TTC549 (cell line): ENCODE measurements around the gene FGF19.

Source experiments
- FAIRE-seq: peaks from 2 replicates; lab custom pipeline; 2012; peaks lifted over from hg19 to GRCh38; lab: Jason Lieb, UNC

The FGF19 gene

DNA sequence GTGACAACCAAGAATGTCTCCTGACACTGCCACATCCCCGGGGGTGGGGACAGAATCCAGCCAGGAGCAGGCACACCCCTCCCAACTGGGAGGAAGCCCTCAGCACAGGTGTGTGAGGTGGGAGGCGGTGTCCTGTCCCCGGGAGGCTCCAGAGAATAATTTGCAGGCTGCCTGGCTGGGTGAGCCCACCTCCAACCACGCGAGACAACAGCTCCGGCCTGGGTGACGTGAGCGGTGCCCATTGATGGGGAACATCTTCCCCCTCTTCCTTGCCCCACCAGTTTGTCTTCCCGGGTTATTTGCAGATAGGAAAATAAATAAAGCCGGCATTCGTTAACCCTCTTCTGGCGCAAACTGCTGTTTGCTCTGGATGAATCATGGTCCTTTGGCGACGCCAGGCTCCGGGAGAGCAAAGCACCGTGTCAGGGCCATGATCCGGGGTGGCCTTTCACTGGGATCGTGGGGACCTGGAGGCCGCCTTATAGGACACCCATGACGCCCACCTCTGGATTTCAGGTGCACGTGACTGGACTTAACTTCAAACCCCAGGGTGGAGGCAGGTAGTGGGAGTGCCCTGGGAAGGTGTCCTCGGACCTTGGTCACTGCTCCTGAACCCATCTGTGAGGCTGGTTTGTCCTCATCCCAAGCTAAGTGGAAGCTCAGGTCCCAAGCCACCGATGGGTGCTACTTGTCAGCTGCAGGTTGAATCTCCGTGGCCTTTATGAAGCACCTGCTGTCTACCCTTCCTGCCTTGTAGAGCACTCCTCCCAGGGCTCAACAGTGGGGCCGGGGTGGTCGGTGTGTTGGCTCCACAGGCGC is 49.0 kb downstream of the FGF19 start:
- FAIRE-seq, result no peak

DNA sequence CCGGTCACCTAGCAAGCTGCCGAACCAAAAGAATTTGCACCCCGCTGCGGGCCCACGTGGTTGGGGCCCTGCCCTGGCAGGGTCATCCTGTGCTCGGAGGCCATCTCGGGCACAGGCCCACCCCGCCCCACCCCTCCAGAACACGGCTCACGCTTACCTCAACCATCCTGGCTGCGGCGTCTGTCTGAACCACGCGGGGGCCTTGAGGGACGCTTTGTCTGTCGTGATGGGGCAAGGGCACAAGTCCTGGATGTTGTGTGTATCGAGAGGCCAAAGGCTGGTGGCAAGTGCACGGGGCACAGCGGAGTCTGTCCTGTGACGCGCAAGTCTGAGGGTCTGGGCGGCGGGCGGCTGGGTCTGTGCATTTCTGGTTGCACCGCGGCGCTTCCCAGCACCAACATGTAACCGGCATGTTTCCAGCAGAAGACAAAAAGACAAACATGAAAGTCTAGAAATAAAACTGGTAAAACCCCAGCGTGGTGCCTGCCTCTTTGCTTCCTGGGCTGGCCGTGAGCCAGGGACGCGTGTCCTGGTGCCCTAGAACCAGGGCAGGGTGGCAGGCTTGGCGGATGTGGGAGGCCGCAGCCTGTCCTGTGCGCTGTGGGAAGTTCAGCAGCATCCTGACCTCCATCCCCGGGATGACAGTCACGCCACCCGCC is 49.7 kb downstream of the FGF19 start:
- no peak for FAIRE-seq

DNA sequence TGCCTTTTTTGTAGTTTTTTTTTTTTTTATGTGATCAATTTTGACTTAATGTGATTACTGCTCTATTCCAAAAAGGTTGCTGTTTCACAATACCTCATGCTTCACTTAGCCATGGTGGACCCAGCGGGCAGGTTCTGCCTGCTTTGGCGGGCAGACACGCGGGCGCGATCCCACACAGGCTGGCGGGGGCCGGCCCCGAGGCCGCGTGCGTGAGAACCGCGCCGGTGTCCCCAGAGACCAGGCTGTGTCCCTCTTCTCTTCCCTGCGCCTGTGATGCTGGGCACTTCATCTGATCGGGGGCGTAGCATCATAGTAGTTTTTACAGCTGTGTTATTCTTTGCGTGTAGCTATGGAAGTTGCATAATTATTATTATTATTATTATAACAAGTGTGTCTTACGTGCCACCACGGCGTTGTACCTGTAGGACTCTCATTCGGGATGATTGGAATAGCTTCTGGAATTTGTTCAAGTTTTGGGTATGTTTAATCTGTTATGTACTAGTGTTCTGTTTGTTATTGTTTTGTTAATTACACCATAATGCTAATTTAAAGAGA is 50.3 kb downstream of the FGF19 start:
- FAIRE-seq, result no peak

DNA sequence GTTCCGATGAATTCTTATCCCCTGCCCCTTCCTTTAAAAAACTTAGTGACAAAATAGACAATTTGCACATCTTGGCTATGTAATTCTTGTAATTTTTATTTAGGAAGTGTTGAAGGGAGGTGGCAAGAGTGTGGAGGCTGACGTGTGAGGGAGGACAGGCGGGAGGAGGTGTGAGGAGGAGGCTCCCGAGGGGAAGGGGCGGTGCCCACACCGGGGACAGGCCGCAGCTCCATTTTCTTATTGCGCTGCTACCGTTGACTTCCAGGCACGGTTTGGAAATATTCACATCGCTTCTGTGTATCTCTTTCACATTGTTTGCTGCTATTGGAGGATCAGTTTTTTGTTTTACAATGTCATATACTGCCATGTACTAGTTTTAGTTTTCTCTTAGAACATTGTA is 50.8 kb downstream of the FGF19 start:
- FAIRE-seq, result no peak

DNA sequence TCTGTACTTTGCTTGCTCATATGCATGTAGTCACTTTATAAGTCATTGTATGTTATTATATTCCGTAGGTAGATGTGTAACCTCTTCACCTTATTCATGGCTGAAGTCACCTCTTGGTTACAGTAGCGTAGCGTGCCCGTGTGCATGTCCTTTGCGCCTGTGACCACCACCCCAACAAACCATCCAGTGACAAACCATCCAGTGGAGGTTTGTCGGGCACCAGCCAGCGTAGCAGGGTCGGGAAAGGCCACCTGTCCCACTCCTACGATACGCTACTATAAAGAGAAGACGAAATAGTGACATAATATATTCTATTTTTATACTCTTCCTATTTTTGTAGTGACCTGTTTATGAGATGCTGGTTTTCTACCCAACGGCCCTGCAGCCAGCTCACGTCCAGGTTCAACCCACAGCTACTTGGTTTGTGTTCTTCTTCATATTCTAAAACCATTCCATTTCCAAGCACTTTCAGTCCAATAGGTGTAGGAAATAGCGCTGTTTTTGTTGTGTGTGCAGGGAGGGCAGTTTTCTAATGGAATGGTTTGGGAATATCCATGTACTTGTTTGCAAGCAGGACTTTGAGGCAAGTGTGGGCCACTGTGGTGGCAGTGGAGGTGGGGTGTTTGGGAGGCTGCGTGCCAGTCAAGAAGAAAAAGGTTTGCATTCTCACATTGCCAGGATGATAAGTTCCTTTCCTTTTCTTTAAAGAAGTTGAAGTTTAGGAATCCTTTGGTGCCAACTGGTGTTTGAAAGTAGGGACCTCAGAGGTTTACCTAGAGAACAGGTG is 51.8 kb downstream of the FGF19 start:
- no peak for FAIRE-seq

DNA sequence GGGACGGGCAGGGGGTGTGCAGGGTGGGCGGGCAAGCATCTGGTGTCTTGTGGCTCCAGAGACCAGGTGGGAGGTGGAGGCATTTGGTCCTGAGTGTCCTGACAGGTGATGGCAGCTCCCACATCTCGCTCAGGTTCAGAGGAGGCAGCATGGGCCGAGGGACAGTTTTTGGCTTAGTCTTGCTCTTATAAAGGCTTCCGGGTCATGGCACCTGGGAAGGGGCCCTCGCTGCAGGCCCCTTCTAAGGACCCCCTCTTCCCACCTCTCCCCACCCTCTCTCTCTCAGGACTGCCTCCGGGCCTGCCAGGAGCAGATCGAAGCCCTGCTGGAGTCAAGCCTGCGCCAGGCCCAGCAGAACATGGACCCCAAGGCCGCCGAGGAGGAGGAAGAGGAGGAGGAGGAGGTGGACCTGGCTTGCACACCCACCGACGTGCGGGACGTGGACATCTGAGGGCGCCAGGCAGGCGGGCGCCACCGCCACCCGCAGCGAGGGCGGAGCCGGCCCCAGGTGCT is 52.9 kb downstream of the FGF19 start:
- FAIRE-seq, result no peak

DNA sequence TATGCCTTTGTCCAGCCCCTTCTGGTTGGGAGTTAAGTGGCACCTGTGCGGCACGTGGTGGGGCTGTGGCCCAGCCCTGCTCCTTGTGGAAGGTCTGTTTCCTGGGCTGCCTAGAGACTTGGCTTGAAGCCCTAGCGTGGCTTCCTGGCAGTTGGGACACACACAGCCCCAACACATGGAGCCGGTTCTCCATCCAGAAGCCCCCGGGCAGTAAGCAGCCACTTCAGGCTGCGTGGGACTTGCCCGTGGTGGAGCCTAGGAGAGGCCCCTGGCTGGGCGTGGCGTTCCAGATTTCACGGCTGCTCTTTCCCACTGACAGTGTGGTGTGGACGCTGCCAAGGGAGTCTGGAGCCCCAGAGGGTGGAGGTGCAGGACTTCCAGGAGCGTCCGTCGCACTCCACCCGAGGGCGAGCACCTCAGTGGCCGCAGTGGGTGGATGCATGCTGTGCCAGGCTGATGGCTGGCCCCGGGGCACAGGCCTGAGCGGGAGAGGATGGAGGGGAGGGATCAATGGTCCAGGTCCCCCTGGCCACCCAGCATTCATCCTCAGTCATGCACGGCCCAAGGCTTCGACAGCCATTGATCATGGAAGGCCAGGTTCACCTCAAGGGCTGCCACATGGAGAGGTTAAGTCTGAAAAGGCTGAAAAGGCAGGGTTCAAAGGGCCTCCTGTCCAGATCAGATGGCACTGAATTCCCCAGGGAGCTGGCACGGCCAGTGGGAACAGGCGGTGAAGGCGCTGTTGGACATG is 53.6 kb downstream of the FGF19 start:
- FAIRE-seq, result no peak

DNA sequence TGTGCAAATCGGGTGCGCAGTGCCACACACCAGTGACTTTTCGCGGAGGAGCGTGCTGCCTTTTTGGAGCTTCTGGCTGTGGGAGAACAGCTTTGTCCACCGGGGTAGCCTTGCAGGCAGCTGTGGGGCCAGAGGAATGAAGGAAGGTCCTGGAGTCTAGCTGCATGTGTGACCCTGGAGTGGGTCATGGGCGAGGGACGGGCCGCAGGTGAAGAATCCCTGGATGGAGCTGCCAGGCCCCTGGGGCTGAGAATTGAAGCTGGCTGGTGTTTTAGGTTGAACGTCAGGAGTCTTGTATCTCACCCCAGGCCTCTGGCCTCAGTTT is 54.3 kb downstream of the FGF19 start:
- no peak for FAIRE-seq

DNA sequence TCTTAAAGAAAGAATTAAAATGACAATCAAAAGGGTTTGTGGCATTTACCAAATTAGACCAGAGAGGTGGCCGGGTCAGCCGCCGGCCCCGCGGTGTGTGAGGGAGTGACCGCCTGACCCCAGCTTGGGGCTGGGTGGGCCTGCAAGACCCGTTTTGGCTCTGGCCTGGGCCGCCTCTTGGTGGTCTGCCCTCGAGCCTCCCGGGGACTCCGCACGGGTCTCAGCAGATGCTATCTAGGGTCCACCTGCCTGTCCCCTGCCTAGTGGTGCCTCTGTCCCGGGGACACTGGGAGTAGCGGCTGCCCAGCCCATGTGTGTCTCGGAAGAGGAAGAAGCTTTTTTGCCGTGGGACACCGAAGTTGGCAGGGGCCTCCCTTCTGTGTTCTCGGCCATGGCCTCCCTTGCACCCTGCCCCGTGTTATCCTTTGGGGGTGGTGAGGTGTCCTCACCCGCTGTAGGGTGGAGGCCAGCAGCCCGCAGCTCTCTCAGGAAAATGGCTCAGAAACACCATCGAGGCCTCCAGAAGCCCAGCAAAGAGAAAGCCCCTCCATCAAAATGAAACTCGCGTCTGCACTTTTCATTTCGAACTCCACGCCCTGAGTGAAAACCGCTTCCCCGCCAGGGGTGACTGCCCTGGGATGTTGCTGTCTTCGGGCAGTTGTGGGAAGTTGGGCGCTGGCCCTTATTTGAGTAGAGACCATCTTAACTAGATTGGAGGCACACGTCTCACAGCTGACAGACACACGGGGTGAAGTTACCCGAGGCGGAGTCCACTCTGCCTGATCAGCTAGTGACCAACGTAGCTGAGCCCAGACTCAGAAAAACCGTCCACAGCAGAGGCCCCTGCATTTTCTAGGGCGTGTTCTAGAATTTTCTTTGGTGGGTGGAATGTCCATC is 54.9 kb downstream of the FGF19 start:
- no peak for FAIRE-seq
